Ishikawa (cell line): ENCODE data around the gene TM9SF2.

Source experiments
- CEBPB ChIP-seq: IDR thresholded peaks from 2 replicates; pipeline ENCODE4 v1.6.1; 2012
- CREB1 ChIP-seq: IDR thresholded peaks from 2 replicates; pipeline ENCODE4 v1.6.1; 2012; ENCODE audit warnings: low read depth
- EGR1 ChIP-seq: IDR thresholded peaks from 2 replicates; pipeline ENCODE4 v1.6.1; 2012
- EP300 ChIP-seq: IDR thresholded peaks from 2 replicates; pipeline ENCODE4 v1.6.1; 2012; ENCODE audit warnings: borderline replicate concordance
- FOXM1 ChIP-seq: IDR thresholded peaks from 2 replicates; pipeline ENCODE4 v1.6.1; 2012; ENCODE audit warnings: low read depth, borderline replicate concordance
- MAX ChIP-seq: IDR thresholded peaks from 2 replicates; pipeline ENCODE4 v1.6.1; 2012
- NFIC ChIP-seq: IDR thresholded peaks from 2 replicates; pipeline ENCODE4 v1.6.1; 2012
- RAD21 ChIP-seq: IDR thresholded peaks from 2 replicates; pipeline ENCODE4 v1.6.1; 2012; ENCODE audit warnings: low read depth
- REST ChIP-seq: IDR thresholded peaks from 2 replicates; pipeline ENCODE4 v1.6.1; 2012; ENCODE audit warnings: low read depth, mild to moderate bottlenecking
- TAF1 ChIP-seq: IDR thresholded peaks from 2 replicates; pipeline ENCODE4 v1.6.1; 2012; ENCODE audit warnings: low read depth, mild to moderate bottlenecking
- TCF12 ChIP-seq: IDR thresholded peaks from 2 replicates; pipeline ENCODE4 v1.6.1; 2012; ENCODE audit warnings: low read depth
- TEAD4 ChIP-seq: IDR thresholded peaks from 2 replicates; pipeline ENCODE4 v1.6.1; 2012
- USF1 ChIP-seq: IDR thresholded peaks from 2 replicates; pipeline ENCODE4 v1.6.1; 2012
- YY1 ChIP-seq: IDR thresholded peaks from 2 replicates; pipeline ENCODE4 v1.6.1; 2012; ENCODE audit warnings: low read depth
- ZBTB7A ChIP-seq: IDR thresholded peaks from 2 replicates; pipeline ENCODE4 v1.6.1; 2012; ENCODE audit warnings: low read depth

TM9SF2 gene

GRCh38 chr13:99540530-99540929 lies 39.3 kb downstream of the TM9SF2 start:
- TF ChIP-seq MAX (no peak), EGR1 (no peak), FOXM1 (no peak), EP300 (no peak), TAF1 (no peak), TEAD4 (no peak), USF1 (no peak), YY1 (no peak), RAD21 (no peak), CREB1 (no peak), REST (no peak), NFIC (no peak), ZBTB7A (no peak), TCF12 (no peak), CEBPB (no peak)

GRCh38 chr13:99542788-99543406 lies 41.6 kb downstream of the TM9SF2 start:
- no peak for TF ChIP-seq NFIC
- no peak for TF ChIP-seq TEAD4
- TF ChIP-seq FOXM1 = no peak
- no peak for TF ChIP-seq EP300
- no peak for TF ChIP-seq RAD21
- TF ChIP-seq TAF1 = no peak
- no peak for TF ChIP-seq EGR1
- TF ChIP-seq USF1 = no peak
- TF ChIP-seq TCF12 = no peak
- TF ChIP-seq ZBTB7A = no peak
- no peak for TF ChIP-seq REST
- TF ChIP-seq CEBPB = no peak
- TF ChIP-seq YY1 = no peak
- no peak for TF ChIP-seq CREB1
- TF ChIP-seq MAX = no peak

- TF ChIP-seq YY1 (no peak), ZBTB7A (no peak), REST (no peak)
Measured at GRCh38 chr13:99545361-99545760, 44.1 kb downstream of the TM9SF2 start.

GRCh38 chr13:99545979-99546378 lies 44.7 kb downstream of the TM9SF2 start:
- no peak for TF ChIP-seq TEAD4
- no peak for TF ChIP-seq FOXM1
- no peak for TF ChIP-seq TCF12
- no peak for TF ChIP-seq EGR1
- no peak for TF ChIP-seq CREB1
- no peak for TF ChIP-seq MAX
- TF ChIP-seq YY1 = no peak
- TF ChIP-seq REST = no peak
- no peak for TF ChIP-seq USF1
- TF ChIP-seq CEBPB = no peak
- TF ChIP-seq NFIC = no peak
- TF ChIP-seq EP300 = no peak
- no peak for TF ChIP-seq RAD21
- no peak for TF ChIP-seq ZBTB7A
- TF ChIP-seq TAF1 = no peak
